Right renal pelvis (tissue), 4 donors: ENCODE results near the gene GLI3. TPM values are rescaled to one million over a fixed set of nuclear protein-coding genes. Genes with fewer than 3 reads are reported as not detected.
"Not testable (repeated sequence)": the region's sequence is repeated elsewhere in the genome, so short reads cannot be mapped to it uniquely, and the experiment has no call there.

Experiments
- DNase-seq, 4 donors: peaks; one replicate each; pipeline ENCODE4 v3.0.0-alpha.2; 2013; ENCODE audit warnings: low read depth in 4 of 4, low spot score in 3 of 4, missing footprints in 1 of 4
- polyA plus RNA-seq, 4 donors: library from polyadenylated mRNA; unstranded; fragments of 120-200 nt; gene quantifications; one replicate each; pipeline ENCODE4 v1.2.1, GENCODE V29; 2013; ENCODE audit not compliant: insufficient read length in 4 of 4

Gene GLI3
- polyA plus RNA-seq, 4 donors, result 13.6 to 17.3 (median 15.1) TPM

DNA sequence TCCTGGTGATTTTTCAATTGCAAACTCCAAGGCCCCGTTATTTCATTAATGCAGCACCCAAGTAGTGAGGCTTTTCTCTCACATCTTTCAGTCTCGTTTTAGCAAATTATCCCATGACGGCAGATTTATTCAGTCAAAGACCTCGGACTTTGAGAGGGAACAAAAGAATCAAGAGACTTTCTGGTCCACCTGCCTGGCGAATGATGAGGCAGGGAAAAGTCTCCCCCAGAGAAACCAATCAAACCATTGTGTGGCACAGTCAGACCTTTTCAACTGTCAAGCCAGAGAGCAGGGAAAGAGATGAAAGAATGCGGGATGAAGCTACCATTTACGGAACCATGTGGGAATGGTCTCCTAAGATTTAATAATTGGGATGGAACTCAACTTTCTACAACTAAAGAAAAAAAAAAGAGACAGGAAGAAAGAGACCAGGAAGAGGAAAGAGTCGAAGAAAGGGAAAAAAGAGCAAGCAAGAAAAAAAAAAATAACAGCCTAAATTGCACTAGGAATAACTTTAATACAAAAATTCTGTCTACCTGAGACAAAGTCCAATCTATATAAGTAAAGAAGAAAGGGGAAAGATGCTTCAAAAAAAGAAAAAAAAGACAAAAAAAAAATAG is 22.8 kb downstream of the GLI3 start:
- DNase-seq, result no peak

DNA sequence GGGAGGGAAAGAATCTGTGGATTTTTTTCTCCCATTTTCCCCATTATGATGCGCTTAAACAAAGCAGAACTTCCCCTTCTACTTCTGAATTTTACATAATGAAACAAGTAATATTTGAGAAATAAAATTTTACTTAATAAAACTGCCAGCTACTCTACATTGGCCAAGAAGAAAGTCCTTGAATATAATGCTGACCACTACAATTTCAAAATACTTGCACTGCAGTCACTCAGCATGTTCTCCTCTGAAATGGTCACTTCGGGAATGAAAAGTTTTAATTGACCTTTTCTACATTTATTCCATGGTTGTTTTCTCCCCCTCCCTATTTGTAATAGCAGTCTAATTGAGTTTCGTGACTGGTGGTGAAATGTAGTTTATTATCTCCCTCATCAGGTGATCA is 23.9 kb downstream of the GLI3 start:
- DNase-seq, result no peak

DNA sequence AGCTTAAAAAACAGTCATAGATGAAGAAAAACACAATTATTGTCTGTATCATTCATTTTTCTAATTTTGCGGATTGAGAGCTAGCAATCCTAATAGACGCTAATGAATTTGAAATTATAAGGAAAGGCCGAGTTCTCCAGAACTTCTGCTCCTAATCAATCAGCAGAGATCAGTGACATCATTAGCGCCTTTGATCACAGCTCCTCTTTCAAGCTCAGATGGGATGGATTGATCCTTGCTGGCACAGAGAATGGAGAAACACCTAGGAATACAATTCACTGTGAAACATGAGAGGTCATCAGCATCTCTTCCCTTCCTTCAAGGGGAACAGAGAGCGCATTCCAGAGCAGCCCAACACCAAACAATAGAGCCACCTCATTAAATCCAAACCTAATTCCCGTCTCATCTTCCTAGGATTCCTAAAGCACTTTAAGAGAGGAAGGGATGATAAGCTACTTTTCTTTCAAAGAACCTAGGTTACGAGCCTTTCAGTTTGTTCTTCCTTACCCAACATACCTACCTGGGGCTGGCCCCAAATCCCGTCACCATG is 24.4 kb downstream of the GLI3 start:
- no peak for DNase-seq

DNA sequence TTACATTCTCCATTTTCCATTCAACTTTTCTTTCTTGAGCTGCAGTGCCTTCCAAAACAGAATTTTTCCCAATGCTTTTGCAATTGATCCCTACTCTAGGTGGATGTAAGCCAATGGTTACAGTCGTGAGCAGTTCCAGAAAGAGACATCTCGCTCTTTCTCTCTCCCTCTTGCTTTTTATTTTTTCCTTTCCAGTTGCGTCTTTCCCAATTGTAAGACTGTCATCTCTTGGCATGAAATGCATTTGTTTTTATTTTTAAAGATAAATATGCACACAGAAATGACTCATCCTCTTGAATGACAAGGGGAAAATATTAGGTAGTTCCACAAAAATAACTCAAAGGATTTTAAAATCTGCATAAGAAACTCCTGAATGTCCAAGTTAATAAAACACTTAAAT is 25.1 kb downstream of the GLI3 start:
- DNase-seq, result no peak

DNA sequence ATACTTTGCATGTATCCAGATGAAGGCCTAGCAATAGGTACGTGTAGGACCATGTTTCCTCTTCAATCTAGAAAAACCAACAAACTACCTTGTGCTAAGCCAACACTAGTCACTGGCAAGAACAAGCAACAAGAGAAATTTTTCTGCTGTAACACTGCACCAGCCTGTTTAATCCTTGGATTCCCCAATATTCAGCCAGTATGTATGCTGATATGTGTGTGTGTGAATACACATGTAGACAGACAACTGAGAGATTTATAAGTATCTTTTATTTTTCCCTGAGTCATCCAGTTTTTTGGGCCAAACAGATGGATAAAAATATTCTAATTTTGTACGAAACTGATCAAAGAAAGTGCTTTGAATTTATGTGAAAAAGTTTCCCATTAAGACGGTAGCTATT is 26.2 kb downstream of the GLI3 start:
- DNase-seq, result no peak

DNA sequence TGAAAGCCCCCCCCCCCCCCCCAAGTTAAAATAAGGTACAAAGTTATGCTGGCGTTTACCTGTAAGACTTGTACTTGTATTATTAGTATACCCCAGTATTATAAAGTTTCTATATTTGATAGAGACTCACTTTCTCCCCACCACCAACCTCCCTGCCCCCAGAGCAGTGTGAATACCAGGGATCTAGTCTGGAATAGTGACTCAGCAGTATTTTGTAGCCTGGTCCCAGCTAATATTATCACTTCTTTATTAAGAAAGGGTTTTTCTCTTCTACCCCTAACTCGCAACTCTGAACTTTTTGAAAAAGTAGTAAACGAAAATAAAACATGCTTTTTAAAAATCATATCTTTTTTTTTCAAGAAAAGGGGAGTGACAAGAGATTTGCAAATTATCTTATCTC is 26.7 kb downstream of the GLI3 start:
- DNase-seq, result no peak

DNA sequence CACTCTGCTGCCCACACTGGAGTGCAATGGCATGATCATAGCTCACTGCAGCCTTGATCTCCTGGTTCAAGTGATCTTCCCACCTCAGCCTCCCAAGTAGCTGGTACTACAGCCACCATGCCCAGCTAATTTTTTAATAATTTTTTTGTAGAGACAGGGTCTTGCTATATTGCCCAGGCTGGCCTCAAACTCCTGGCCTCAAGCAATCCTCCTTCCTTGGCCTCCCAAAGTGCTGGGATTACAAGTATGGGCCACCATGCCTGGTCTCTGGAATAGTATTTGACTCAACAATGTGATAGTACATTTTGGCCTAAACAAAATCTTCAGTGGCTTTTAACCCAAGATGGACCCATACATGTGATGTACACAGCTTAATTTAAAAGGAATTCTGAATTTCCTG is 27.9 kb downstream of the GLI3 start:
- not testable (repeated sequence) for DNase-seq

DNA sequence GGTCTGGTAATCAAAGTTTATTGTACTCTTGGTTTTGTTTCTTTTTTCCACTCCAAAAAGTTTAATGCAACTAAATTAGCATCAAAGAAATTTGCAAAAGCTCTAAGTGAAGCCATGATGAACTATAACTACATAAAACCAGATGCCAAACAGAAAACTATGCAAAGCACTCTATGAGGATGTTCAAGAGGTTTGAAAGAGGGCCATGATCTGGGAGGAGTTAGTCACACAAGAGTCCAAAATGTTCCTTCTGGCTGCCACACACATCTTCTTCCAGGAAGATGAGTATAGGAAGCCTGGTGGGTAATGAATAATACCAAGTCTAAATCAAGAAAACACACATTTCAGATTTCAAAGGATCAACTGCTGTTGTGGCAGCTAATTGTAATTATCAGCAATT is 28.4 kb downstream of the GLI3 start:
- no peak for DNase-seq

DNA sequence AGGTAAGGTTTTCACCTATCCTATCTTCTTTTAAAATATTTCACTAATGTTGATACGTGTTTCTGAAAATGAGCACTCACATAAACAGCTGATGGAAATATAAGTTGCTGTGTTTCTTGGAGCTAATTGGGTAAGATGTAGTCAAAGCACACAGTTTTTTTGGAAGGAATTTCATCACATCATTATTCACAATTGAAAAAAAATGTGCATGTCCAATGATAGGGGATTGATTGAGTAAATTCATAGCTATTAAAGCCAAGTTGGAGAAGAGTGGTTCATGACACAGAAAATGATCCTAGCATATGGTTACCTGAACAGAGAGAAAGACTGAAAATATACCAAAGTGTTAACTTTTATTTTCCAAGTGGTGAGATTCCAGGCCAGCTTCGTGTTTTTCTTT is 29.6 kb downstream of the GLI3 start:
- no peak for DNase-seq

DNA sequence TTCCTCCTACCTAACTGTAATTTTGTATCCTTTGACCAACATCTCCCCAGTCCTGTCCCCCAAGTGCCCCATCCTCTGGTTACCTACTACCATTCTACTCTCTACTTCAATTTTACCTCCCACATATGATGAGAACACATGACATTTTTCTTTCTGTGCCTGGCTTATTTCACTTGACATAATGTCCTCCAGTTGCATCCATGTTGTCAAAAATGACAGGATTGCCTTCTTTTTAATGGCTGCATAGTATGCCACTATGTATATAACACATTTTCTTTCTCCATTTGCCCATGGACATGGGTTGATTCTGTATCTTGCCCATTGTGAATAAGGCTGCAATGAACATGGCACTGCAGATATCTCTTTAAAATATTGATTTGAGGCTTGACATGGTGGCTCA is 33.7 kb downstream of the GLI3 start:
- DNase-seq, result no peak

DNA sequence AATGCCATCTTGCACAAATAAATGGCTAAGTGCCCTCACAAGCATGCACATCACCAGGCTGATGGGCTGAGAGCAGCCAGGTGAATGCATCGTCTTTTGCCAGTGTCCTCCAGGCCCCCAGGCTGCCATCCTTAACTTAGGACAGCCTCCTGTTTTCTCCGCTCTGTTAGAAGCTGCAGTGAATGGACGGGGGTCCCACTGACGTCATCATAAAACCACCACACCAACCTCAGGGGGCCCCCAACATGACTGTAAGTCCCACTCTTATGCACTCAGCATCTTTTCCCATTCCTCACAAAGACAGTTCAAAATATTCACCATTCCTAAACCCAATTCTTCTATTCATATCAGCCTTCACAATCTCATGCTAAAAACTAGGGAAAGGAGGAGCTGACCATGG is 34.4 kb downstream of the GLI3 start:
- DNase-seq, result no peak

DNA sequence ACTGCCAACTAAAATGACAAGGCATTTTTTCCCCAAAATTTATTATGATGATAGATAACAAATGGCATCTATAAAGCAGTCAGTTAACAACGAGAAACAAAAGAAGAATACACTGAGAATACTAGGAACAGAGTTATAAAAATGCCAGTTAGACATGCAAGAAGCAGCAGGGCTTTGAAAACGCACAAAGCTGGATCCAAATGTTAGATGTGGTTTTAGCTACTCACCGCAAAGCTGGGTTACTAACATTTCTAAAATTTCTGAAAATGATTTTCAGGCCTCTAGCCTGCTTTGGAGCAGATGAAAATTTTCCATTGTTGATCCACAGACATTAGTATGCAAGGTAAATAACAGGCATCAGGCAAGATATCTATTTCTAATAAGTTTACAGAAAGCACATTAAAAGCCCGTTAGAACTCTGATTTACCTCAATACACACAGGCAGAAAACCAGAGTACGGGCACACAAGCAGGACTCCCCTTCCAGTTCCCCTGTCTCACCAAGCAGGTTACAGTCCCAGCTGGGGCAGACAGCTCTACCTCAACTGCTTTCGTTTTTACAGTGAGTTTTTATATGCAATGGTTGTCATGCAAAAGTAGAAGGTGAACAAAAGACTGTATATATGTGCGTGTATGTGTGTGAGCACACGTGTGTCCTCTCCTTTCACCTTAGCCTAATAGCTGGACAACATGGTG is 37.9 kb downstream of the GLI3 start:
- DNase-seq, result no peak

DNA sequence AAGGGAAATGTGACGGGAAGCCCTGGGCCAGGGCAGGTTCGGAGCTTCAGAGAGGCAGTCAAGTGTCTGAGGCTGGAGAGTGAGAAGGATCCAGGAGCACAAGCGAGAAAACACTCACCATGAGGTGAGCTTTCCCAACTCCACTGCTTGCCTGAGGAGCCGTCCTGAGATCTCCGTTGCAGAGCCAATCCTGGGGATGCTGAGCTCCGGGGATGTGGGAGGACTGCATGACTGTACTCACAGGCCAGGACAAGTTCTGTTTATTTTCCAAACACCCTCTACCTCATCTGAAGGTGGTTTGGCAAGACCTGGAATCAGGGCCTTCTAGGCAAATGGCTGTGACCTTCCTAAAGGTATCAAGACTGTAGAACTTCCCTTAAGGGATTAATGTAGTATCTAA is 38.7 kb downstream of the GLI3 start:
- DNase-seq, result no peak

DNA sequence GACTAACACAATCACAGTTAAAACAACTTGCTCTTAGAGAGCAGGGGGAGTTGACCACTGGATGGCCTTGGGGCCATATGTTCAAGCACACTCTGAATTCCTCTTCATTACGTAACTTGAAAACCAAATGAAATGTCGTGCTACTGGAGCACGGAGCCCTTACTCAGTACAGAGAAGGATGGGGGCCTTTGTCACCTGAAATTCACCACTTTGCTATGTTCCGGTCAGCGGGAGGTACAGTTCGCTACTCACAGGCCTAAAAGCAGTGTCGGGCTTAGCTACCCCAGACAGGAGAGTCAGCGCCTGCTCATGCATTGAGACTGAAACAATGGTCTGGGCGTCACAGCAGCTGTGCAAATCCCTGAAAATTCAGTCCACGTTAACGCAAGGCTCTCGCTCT is 39.6 kb downstream of the GLI3 start:
- DNase-seq, result no peak

DNA sequence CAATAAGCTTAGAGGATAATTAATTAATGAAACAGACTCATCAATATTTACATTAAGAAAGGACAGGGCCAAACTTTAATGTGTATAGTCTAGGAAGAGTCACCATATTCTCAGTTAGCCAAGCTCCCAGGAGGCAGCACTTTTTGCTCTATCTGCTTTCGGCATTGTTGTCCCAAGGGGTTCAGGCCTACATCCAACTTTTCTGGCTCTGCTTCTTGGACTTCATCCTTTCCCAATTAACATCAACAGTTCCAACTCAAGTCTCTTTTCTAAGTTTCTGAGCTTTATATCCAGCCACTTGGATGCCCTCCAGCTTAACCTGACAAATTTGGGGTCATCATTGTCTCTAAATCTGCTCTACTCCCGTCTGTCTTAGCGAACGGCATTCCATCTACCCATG is 42.8 kb downstream of the GLI3 start:
- DNase-seq, result no peak

DNA sequence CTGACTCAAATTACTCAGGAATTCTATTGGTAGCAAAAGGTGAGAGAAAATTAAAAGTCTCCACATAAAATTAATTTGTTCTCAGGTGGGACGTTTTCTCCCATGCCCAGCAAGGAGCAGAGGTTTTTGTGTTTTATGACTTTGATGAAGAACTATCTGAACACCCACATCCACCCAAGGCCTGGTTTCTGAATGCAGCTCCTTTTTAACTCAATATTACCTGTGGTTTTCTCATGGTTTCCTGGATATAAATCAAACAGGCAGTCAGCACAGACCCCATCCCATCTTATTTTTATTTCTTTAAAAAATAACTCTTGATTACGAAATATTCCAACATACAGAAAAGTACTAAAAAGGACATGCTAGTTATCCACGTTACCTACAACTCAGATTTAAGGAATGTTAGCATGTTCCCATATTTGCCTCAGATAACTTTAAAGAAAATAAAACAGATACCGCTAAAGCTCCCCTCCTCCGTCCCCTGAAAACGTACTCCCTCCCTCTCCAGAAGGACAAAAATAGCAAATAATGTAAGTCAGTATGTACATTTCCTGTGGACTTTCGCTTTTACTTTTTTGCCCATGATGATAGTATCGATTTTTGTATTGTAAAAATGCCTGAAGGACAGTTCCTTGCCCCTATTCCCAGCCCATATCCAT is 43.4 kb downstream of the GLI3 start:
- DNase-seq, result no peak

DNA sequence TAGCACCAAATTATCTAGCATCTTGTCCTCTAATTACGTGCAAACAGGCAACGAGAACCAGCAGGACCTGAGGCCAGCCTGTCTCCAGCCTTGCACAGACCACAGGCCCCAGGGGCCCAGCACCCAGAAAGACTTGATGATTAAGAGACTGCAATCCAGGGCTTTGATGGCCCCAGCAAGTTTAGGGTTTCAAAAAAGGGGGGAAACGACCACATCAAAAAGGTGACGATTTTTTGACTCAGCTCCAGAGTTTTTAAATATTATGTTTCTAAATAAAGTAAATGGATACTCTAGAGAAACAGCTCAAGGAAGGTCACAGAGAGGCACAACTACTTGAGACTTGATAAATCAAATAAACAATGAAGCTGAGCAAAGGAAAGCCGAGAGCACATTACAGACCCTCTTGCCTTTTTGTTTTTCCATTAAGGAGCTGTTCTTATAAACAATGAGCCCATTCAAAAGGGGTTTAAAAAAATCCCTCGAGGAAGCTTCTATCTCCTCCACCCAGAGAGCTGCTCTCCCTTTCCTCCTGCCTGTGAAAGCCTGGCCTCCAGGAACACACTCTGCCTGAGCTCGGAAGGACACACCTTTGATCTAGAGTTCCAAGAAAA is 44.1 kb downstream of the GLI3 start:
- DNase-seq, result peak in 1 of 4 donors; percentile 10

DNA sequence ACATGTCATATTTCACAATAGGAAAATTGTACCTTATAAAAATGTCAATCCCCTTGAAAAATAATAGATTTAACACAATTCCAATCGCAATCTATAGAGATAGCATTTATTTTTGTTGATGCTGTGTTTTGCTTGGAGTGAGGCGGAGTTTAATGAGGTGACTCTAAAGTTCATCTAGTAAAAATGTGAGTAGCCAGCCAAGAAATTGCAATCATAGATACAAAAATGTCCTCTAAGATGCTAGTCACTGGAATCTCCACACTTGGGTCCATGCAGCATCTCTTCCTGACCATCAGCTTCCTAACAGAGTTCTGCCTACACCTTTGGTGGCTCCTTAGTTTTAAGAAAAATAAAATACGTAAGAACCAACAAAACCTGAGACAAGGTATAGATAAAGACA is 44.9 kb downstream of the GLI3 start:
- no peak for DNase-seq

DNA sequence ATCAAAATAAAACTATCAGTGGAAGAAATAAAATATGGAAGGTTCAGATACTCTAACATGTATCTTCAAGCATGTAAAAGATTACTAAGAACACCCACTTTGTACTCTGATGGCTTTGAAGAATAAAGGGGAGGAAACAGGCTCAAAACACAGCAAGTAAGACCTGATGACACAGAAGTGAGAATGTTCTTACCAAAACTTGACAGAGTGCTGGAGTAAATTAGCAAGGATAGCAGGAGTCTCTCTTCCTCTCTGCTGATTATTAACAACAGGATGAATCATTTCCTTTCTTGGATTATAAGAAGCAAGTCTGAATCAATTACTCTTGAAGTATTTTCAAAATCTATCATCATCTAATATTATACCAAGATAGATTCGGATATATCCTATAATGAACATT is 47.5 kb downstream of the GLI3 start:
- no peak for DNase-seq

DNA sequence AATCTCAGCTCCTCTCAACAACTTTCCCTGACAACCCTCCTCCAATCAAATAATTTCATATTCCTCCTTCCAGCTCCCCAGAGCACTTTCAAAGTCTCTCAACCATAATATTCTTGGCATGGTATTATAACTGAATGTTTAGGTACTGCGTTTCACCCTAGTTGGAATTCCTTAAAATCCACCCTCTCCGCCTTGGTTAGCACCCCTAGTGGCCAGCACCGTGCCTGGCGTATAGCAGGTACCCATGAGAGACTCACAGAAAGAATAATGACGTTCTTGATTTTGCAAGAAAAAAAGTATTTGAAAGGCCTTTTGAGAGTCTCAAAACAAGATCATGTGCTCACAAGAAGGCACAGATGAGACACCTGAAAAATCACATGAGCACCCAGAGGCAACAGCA is 50.9 kb downstream of the GLI3 start:
- no peak for DNase-seq

DNA sequence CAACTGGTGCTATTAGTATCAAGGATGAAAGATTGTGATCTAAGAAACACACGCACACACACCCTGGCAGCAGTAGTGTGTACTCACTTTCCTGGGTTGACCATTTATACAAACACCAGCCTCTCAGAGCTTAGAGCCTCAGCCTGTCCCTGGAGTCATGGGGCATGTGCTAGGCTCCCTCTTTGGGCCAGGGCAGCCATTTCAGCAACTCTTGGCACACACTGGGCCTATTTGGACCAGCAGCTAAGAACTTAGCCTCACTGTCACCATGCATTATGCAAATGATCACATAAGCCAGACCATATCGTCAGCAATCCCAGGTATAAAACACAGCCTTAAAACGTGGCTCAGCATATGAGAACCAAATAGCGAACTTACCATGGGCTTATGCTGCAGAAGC is 51.3 kb downstream of the GLI3 start:
- no peak for DNase-seq

DNA sequence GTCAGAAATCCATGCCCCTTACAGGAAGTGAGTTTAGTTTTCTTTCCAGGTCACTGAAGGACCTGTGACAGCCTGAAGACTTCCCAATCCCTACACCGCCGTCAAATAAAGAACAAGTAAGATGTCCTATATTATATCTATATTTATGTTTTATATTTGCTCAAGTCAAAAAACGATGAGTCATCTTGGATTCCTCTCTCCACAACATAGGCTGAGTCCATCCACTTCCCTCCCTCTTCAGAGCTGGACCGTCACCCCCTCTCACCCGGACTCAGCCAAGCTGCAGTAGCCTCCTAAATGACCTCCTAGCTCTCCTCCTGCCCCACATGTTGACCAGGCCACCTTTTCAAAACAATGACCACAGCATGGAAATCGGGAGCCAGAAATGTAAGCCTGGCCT is 53.5 kb downstream of the GLI3 start:
- no peak for DNase-seq
